ENCODE measurements around the gene VAMP4. TPM values are rescaled to one million over a fixed set of nuclear protein-coding genes. Genes with fewer than 3 reads are reported as not detected.
"Not testable (repeated sequence)": the region's sequence is repeated elsewhere in the genome, so short reads cannot be mapped to it uniquely, and the experiment has no call there.

VAMP4 gene
- total RNA-seq, 1 donor = 7.6 TPM

DNA sequence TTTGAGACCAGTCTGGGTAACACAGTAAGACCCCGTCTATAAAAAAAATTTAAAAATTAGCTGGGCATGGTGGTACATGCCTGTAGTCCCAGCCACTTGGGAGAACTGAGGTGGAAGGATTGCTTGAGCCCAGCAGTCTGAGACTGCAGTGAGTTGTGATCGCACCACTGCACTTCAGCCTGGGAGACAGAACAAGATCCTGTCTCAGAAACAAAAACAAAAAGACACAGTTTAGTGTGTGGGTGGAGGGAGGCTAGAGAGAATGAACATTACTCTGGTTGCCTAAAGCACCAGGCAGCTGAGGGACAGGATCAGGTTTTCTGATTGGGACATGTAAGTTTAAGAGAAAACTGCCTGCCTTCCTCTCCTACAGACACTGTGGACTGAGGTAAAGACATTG lies 42.3 kb downstream of the VAMP4 start:
- no peaks in the 10 kb centered on the region for H3K79me2 ChIP-seq (ENCODE audit: insufficient read depth, low read length)
- H2AFZ ChIP-seq (ENCODE audit: low read length) = no peak overlapping the region
- H3K9me3 ChIP-seq (ENCODE audit: low read depth, low read length) = no peaks in the 10 kb centered on the region
- no peak overlapping the region for H3K4me3 ChIP-seq (ENCODE audit: insufficient read depth, low read length)
- no peak overlapping the region for H3K4me2 ChIP-seq (ENCODE audit: insufficient read depth, low read length)
- H3K36me3 ChIP-seq (ENCODE audit: insufficient read depth, low read length) = no peaks in the 10 kb centered on the region
- H3K27ac ChIP-seq (ENCODE audit: low read depth, low read length) = no peak overlapping the region
- TF ChIP-seq, protein P1, sequence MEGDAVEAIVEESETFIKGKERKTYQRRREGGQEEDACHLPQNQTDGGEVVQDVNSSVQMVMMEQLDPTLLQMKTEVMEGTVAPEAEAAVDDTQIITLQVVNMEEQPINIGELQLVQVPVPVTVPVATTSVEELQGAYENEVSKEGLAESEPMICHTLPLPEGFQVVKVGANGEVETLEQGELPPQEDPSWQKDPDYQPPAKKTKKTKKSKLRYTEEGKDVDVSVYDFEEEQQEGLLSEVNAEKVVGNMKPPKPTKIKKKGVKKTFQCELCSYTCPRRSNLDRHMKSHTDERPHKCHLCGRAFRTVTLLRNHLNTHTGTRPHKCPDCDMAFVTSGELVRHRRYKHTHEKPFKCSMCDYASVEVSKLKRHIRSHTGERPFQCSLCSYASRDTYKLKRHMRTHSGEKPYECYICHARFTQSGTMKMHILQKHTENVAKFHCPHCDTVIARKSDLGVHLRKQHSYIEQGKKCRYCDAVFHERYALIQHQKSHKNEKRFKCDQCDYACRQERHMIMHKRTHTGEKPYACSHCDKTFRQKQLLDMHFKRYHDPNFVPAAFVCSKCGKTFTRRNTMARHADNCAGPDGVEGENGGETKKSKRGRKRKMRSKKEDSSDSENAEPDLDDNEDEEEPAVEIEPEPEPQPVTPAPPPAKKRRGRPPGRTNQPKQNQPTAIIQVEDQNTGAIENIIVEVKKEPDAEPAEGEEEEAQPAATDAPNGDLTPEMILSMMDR (IDR thresholded peaks at IDR 0.05; ENCODE audit: extremely low read depth, low read depth, low read length) = no peak
- H4K20me1 ChIP-seq (ENCODE audit: insufficient read depth, low read length) = no peaks in the 10 kb centered on the region
- no peak for DNase-seq (ENCODE audit: insufficient read length, low spot score, missing footprints)
- H3K4me1 ChIP-seq (ENCODE audit: insufficient read depth, low read length) = no peaks in the 10 kb centered on the region
- no peaks in the 10 kb centered on the region for H3K27me3 ChIP-seq (ENCODE audit: insufficient read depth, low read length)

- not testable (repeated sequence) for H3K4me3 ChIP-seq (ENCODE audit: insufficient read depth, low read length); H4K20me1 ChIP-seq (ENCODE audit: insufficient read depth, low read length); H3K79me2 ChIP-seq (ENCODE audit: insufficient read depth, low read length); H3K9me3 ChIP-seq (ENCODE audit: low read depth, low read length); H3K4me2 ChIP-seq (ENCODE audit: insufficient read depth, low read length); H3K4me1 ChIP-seq (ENCODE audit: insufficient read depth, low read length); H2AFZ ChIP-seq (ENCODE audit: low read length); H3K27me3 ChIP-seq (ENCODE audit: insufficient read depth, low read length); DNase-seq (ENCODE audit: insufficient read length, low spot score, missing footprints); H3K27ac ChIP-seq (ENCODE audit: low read depth, low read length); H3K36me3 ChIP-seq (ENCODE audit: insufficient read depth, low read length)
Measured at GRCh38 chr1:171695772-171696171, 46.1 kb downstream of the VAMP4 start.

DNA sequence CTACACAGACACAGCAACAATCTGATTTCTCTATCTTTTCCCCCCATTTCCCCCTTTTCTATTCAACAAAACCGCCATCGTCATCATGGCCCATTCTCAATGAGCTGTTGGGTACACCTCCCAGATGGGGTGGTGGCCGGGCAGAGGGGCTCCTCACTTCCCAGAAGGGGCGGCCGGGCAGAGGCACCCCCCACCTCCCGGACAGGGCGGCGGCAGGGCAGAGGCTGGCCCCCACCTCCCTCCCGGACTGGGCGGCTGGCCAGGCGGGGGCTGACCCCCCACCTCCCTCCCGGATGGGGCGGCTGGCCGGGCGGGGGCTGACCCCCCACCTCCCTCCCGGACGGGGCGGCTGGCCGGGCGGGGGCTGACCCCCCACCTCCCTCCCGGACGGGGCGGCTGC lies 48.3 kb downstream of the VAMP4 start:
- not testable (repeated sequence) for DNase-seq (ENCODE audit: insufficient read length, low spot score, missing footprints); H3K4me3 ChIP-seq (ENCODE audit: insufficient read depth, low read length); H2AFZ ChIP-seq (ENCODE audit: low read length); H3K4me1 ChIP-seq (ENCODE audit: insufficient read depth, low read length); H3K79me2 ChIP-seq (ENCODE audit: insufficient read depth, low read length); H3K36me3 ChIP-seq (ENCODE audit: insufficient read depth, low read length); H3K27ac ChIP-seq (ENCODE audit: low read depth, low read length); H3K4me2 ChIP-seq (ENCODE audit: insufficient read depth, low read length); H3K27me3 ChIP-seq (ENCODE audit: insufficient read depth, low read length); H4K20me1 ChIP-seq (ENCODE audit: insufficient read depth, low read length); H3K9me3 ChIP-seq (ENCODE audit: low read depth, low read length)

- Histone ChIP-seq H3K27me3 (ENCODE audit: insufficient read depth, low read length) (no peaks in the 10 kb centered on the region), H3K4me1 (ENCODE audit: insufficient read depth, low read length) (no peaks in the 10 kb centered on the region), H3K4me3 (ENCODE audit: insufficient read depth, low read length) (no peak overlapping the region), H3K9me3 (ENCODE audit: low read depth, low read length) (no peaks in the 10 kb centered on the region), H4K20me1 (ENCODE audit: insufficient read depth, low read length) (no peaks in the 10 kb centered on the region), H2AFZ (ENCODE audit: low read length) (no peak overlapping the region), H3K4me2 (ENCODE audit: insufficient read depth, low read length) (no peak overlapping the region), H3K27ac (ENCODE audit: low read depth, low read length) (no peak overlapping the region), H3K79me2 (ENCODE audit: insufficient read depth, low read length) (no peaks in the 10 kb centered on the region), H3K36me3 (ENCODE audit: insufficient read depth, low read length) (no peaks in the 10 kb centered on the region)
- TF ChIP-seq, protein P1 (IDR thresholded peaks at IDR 0.05; ENCODE audit: extremely low read depth, low read depth, low read length) = no peak
- no peak for DNase-seq (ENCODE audit: insufficient read length, low spot score, missing footprints)
Measured at GRCh38 chr1:171683870-171684269, 58.0 kb downstream of the VAMP4 start.

DNA sequence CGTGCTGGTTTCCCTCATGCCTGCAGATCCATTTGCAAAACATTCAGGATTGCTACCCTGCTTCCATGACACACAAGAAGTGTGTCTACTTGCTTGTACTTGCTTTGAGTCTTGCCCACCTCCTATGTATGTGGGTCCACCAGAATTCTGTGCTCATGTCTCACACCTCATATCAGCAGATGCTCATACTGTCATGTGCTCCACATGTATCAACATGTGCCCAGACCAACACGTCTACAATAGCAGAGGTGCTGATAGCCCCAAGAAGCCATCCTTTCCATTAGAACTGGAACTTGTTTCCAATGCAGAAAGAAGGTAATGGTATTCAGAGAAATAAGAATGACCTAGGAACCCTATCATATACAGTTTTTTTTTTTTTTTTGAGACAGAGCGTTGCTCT lies 61.5 kb downstream of the VAMP4 start:
- H3K27me3 ChIP-seq (ENCODE audit: insufficient read depth, low read length) = no peaks in the 10 kb centered on the region
- H3K4me3 ChIP-seq (ENCODE audit: insufficient read depth, low read length) = no peak overlapping the region
- no peak overlapping the region for H2AFZ ChIP-seq (ENCODE audit: low read length)
- TF ChIP-seq, protein P1 (IDR thresholded peaks at IDR 0.05; ENCODE audit: extremely low read depth, low read depth, low read length) = no peak
- no peaks in the 10 kb centered on the region for H4K20me1 ChIP-seq (ENCODE audit: insufficient read depth, low read length)
- no peaks in the 10 kb centered on the region for H3K9me3 ChIP-seq (ENCODE audit: low read depth, low read length)
- H3K4me2 ChIP-seq (ENCODE audit: insufficient read depth, low read length) = no peak overlapping the region
- no peak overlapping the region for H3K27ac ChIP-seq (ENCODE audit: low read depth, low read length)
- no peaks in the 10 kb centered on the region for H3K36me3 ChIP-seq (ENCODE audit: insufficient read depth, low read length)
- DNase-seq (ENCODE audit: insufficient read length, low spot score, missing footprints) = no peak
- H3K79me2 ChIP-seq (ENCODE audit: insufficient read depth, low read length) = no peaks in the 10 kb centered on the region
- no peaks in the 10 kb centered on the region for H3K4me1 ChIP-seq (ENCODE audit: insufficient read depth, low read length)

Data from osteoblast (primary cell).